Nephron progenitor cell (in vitro differentiated cells): Measurements from ENCODE around the gene CNTNAP1.
A peak's percentile ranks its signal among the peaks of the same experiment; 100 is the strongest.
"Not testable (repeated sequence)": the region's sequence is repeated elsewhere in the genome, so short reads cannot be mapped to it uniquely, and the experiment has no call there.

ENCODE experiments used
- DNase-seq: peaks from one replicate; pipeline ENCODE4 v3.0.0; 2021
- H3K27ac Mint-ChIP-seq: 2 replicates; pipeline ENCODE4 v1.8.0; 2021; ENCODE audit warnings: mild to moderate bottlenecking, moderate library complexity, mixed read lengths
- H3K27me3 Mint-ChIP-seq: 2 replicates; pipeline ENCODE4 v1.8.0; 2021; ENCODE audit warnings: mild to moderate bottlenecking, low read depth, mixed read lengths; ENCODE audit not compliant: poor library complexity
- H3K36me3 Mint-ChIP-seq: 2 replicates; pipeline ENCODE4 v1.8.0; 2021; ENCODE audit warnings: low read depth, mixed read lengths
- H3K4me1 Mint-ChIP-seq: 2 replicates; pipeline ENCODE4 v1.8.0; 2021; ENCODE audit warnings: mixed read lengths
- H3K4me3 Mint-ChIP-seq: 2 replicates; pipeline ENCODE4 v1.8.0; 2021; ENCODE audit warnings: mild to moderate bottlenecking, moderate library complexity, mixed read lengths
- H3K9me3 Mint-ChIP-seq: 2 replicates; pipeline ENCODE4 v1.8.0; 2021; ENCODE audit warnings: mild to moderate bottlenecking, moderate library complexity, mixed read lengths
- TF ChIP-seq, protein P1 (sequence below): fragments of 200-600 bp; sonication (generic); IDR thresholded peaks from 2 replicates; pipeline ENCODE4 v1.5.0; 2021; ENCODE audit warnings: antibody characterized with exemption

Gene CNTNAP1

DNA sequence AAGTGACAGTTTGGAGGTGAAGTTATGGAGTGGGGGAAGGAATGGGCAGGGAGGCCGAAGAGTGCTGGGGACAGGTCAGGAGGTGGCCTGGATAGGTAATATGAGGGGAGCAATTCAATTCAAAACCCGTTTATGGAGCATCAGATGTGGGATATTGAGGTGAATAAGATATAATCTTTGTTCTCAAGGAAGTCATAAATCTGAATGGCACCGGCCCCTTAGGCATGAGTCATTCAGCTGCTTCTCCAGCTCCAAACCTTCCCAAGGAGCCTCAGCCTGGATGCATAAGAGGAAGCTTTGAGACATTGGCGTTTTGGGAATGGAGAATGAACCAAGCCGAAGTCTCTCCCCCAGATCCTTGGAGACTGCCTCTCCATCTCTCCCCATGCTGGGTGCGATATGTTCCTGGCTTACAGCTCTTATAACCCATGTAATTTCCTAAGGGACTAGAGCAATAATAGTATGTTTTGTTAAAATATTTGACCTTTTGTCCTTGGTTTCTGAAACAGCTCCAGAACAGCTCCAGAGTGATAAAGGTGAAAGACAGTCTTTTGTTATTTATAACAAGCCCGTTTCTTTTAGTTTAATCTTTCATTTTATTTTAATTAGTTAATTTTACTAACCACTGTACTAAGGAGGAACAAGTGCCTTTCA is 21.5 kb upstream of the CNTNAP1 start:
- H3K27me3 Mint-ChIP-seq, result no peaks in the 10 kb centered on the region
- no peak overlapping the region for H3K27ac Mint-ChIP-seq
- no peak for DNase-seq
- H3K36me3 Mint-ChIP-seq, result peaks cover 24% of the 10 kb centered on the region
- peaks cover 21% of the 10 kb centered on the region for H3K4me1 Mint-ChIP-seq
- peaks cover 14% of the 10 kb centered on the region for H3K9me3 Mint-ChIP-seq
- TF ChIP-seq, protein P1, sequence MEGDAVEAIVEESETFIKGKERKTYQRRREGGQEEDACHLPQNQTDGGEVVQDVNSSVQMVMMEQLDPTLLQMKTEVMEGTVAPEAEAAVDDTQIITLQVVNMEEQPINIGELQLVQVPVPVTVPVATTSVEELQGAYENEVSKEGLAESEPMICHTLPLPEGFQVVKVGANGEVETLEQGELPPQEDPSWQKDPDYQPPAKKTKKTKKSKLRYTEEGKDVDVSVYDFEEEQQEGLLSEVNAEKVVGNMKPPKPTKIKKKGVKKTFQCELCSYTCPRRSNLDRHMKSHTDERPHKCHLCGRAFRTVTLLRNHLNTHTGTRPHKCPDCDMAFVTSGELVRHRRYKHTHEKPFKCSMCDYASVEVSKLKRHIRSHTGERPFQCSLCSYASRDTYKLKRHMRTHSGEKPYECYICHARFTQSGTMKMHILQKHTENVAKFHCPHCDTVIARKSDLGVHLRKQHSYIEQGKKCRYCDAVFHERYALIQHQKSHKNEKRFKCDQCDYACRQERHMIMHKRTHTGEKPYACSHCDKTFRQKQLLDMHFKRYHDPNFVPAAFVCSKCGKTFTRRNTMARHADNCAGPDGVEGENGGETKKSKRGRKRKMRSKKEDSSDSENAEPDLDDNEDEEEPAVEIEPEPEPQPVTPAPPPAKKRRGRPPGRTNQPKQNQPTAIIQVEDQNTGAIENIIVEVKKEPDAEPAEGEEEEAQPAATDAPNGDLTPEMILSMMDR, result no peak
- peak overlapping the region; percentile 71 for H3K4me3 Mint-ChIP-seq

DNA sequence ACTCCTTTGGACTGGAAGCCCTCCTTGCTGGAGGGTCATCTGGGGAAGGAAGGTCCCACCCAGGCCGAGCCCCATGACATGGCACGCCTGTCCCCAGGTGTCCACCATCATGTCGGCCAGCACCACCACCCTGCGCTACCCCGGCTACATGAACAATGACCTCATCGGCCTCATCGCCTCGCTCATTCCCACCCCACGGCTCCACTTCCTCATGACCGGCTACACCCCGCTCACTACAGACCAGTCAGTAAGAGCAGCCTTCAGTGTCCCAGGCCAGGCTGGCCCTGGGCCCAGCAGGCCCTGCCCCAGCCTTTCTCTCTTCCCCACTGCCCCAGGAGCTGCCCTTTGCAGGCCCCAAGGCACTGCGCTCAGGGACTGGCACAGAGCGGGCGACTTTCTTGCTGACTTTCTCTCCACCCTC is 16.7 kb upstream of the CNTNAP1 start:
- TF ChIP-seq, protein P1, result no peak
- no peak for DNase-seq
- H3K4me1 Mint-ChIP-seq, result peaks cover 38% of the 10 kb centered on the region
- H3K27me3 Mint-ChIP-seq, result peaks cover 8% of the 10 kb centered on the region
- H3K27ac Mint-ChIP-seq, result no peak overlapping the region
- peaks cover 56% of the 10 kb centered on the region for H3K36me3 Mint-ChIP-seq
- no peaks in the 10 kb centered on the region for H3K9me3 Mint-ChIP-seq
- no peak overlapping the region for H3K4me3 Mint-ChIP-seq

DNA sequence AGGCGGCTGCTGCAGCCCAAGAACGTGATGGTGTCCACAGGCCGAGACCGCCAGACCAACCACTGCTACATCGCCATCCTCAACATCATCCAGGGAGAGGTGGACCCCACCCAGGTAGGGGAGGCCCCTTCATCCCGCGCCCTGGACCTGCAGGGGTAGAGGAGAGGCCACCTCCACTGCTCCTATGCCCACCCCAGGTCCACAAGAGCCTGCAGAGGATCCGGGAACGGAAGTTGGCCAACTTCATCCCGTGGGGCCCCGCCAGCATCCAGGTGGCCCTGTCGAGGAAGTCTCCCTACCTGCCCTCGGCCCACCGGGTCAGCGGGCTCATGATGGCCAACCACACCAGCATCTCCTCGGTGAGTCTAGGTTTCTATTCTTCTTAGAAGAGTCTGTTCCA is 16.2 kb upstream of the CNTNAP1 start:
- not testable (repeated sequence) for H3K4me3 Mint-ChIP-seq, H3K27ac Mint-ChIP-seq, DNase-seq, H3K9me3 Mint-ChIP-seq
- Mint-ChIP-seq H3K4me1 (peaks cover 38% of the 10 kb centered on the region), H3K27me3 (peaks cover 12% of the 10 kb centered on the region), H3K36me3 (peaks cover 60% of the 10 kb centered on the region)

DNA sequence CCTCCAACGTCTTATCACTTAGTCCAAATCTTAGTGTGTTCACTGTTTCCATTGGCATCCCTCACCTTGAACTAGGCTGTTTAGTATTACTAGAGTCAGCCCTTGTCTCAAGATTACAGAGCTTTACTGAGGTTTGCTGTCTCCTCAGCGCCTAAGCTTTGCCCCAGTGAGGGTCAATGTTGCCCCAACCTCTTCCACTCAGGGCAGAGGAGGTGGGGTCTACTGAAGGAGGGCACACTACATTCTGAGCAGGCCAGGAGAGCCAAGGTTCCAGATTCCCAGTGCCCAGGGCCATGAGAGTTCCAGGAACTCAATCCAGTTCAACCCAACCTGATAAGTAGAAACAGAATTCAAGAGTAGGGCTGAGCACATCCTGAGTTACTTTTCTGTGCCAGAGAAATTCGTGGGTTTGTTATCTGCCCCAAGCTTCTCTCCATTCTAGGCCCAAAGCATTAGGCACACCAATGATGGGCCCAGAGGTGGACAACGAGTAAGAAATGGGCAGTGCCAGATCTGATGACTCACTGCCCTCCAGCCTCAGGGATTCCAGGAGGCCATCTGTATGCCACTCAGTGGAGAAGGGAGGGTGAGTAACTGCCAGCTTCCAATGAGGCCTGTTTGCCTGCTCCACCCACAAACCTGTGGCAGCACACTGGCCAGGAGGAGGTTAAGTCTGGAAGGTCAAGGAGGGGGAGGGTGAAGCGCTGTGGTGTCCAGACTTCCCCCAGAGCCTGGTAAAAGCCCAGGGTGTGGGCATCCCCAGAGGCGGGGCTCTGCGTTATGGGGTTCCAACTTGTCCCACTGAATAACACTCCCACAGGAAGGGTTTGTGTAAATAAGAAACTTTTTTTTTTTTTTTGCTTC is 15.0 kb upstream of the CNTNAP1 start:
- TF ChIP-seq, protein P1, result no peak
- Mint-ChIP-seq H3K36me3 (peaks cover 61% of the 10 kb centered on the region), H3K4me1 (peaks cover 45% of the 10 kb centered on the region), H3K27ac (no peak overlapping the region), H3K9me3 (no peaks in the 10 kb centered on the region), H3K27me3 (peaks cover 20% of the 10 kb centered on the region), H3K4me3 (no peak overlapping the region)
- DNase-seq, result no peak

DNA sequence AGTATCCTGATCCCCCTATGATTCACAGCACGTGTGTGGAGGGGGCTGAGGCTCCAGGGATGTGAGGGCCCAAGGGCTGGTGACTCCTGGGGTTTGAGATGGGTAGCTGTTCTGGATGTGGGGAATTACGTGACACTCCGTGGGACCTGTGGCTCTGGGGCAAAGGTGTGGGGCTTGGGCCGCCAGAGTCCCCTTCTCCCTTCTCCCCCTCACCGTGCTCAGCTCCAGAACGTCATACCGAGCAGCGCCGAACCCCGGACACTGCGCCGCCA is 12.7 kb upstream of the CNTNAP1 start:
- H3K4me3 Mint-ChIP-seq, result no peak overlapping the region
- H3K4me1 Mint-ChIP-seq, result peaks cover 52% of the 10 kb centered on the region
- no peaks in the 10 kb centered on the region for H3K9me3 Mint-ChIP-seq
- DNase-seq, result no peak
- peaks cover 36% of the 10 kb centered on the region for H3K27me3 Mint-ChIP-seq
- TF ChIP-seq, protein P1, result no peak
- H3K27ac Mint-ChIP-seq, result no peak overlapping the region
- peaks cover 50% of the 10 kb centered on the region for H3K36me3 Mint-ChIP-seq

DNA sequence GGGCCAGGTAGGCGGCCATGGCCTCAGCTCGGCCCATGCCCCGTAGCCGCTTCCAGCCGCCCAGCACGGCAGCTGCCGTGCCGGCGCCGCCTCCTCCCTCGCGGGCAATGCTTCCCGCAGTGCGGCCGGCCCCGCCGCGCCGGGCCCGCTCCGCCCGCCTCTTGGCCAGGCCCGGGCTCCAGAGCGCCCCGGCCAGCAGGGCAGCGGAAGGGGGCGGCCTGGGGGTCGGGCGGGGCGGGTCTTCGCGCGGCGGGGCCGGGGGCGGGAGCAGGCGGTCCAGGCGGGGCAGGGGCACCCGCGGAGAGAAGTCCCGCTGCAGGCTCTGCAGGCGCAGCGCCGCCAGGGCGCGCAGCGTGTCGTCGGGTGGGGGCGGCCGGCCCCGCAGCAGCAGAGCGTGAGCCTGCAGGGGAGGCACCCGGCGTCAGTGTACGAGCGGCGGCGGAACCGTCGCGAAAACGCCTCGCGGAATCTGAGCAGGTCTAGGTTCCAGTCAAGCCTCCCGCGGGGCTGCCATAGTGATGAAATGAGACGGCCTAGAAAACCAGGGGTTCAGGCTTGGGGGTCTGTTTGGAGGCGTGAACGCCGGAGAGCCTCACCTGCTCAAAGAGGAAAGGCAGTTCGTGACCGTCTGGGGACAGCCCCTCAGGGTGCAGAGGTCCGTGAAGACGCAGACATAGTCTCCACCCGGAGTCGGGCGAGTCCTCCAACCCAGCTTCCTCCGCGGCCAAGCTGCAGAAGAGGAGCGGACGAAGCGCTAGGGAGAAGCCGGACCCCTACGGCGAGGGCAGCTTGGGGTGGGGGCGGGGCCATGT is 12.1 kb upstream of the CNTNAP1 start:
- Mint-ChIP-seq H3K27ac (no peak overlapping the region), H3K4me3 (peak overlapping the region; percentile 69), H3K9me3 (no peaks in the 10 kb centered on the region), H3K4me1 (peaks cover 57% of the 10 kb centered on the region), H3K36me3 (peaks cover 49% of the 10 kb centered on the region), H3K27me3 (peaks cover 41% of the 10 kb centered on the region)
- peak; percentile 74 for DNase-seq
- TF ChIP-seq, protein P1, result no peak
